Fibroblast of lung (primary cell): ENCODE data around the gene SPDYE18.
"Not testable (repeated sequence)": the region's sequence is repeated elsewhere in the genome, so short reads cannot be mapped to it uniquely, and the experiment has no call there.

Source experiments
- CTCF ChIP-seq, 2 donors: IDR thresholded peaks in 1 of 2; conservative IDR thresholded peaks in 1 of 2; 1 replicate in 1 of 2; 2 replicates in 1 of 2; pipeline ENCODE4 v1.5.1; 2011 to 2012; ENCODE audit warnings: low read length in 2 of 2, control low read depth in 1 of 2, inconsistent platforms in 1 of 2, low read depth in 1 of 2, mild to moderate bottlenecking in 1 of 2
- EZH2 ChIP-seq: IDR thresholded peaks from 2 replicates; pipeline ENCODE4 v1.5.1; 2012; ENCODE audit warnings: low read length, control low read depth, mild to moderate bottlenecking; ENCODE audit errors: missing control alignments

DNA sequence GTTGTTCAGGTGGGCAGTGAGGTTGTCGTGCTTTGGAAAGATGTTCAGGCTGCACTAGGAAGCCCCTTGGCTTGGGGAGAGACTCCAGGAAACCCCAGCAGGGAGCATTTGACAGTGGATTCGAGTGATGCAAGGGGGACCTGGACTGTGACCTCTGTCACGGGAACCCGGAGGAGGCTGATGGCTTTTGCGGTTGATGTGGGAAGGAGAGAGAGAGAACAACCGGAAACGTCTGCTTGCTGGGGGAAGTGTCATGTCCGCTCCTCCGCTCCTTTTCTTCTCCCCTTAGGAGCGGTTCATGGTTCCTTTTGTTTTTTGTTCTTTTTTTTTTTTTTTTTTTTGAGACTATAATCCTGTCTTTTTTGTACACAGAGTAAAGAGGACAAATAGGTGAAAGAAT lies 36.0 kb downstream of the SPDYE18 start:
- not testable (repeated sequence) for TF ChIP-seq CTCF (conservative IDR thresholded peaks at IDR 0.05 in 1 of 2, IDR thresholded peaks at IDR 0.05 in 1 of 2; ENCODE audit: low read depth in 1 of 2, low read length in 2 of 2); EZH2
